HepG2 (cell line): Measurements from ENCODE around the gene ADGRF5. TPM values are rescaled to one million over a fixed set of nuclear protein-coding genes. Genes with fewer than 3 reads are reported as not detected.

ENCODE experiments used
- JDP2 ChIP-seq: sonication (generic); formaldehyde crosslinking; IDR thresholded peaks from 2 replicates; pipeline ENCODE4 v1.8.1; 2022; ENCODE audit warnings: missing genetic modification reagents, borderline replicate concordance
- JUNB ChIP-seq: sonication (generic); formaldehyde crosslinking; IDR thresholded peaks from 2 replicates; pipeline ENCODE4 v1.8.0; 2022; ENCODE audit warnings: missing genetic modification reagents, mild to moderate bottlenecking, borderline replicate concordance
- MAZ ChIP-seq, 2 experiments: sonication (generic) in 1 of 2; formaldehyde crosslinking in 1 of 2; IDR thresholded peaks; 2 replicates each; pipeline versions ENCODE4 v1.5.0 to v1.6.1; 2012 to 2020; ENCODE audit warnings: low read depth in 2 of 2, mild to moderate bottlenecking in 2 of 2, borderline replicate concordance in 1 of 2, improper control_type of control experiment in 1 of 2, low read length in 1 of 2, missing genetic modification reagents in 1 of 2, moderate library complexity in 1 of 2
- MBD4 ChIP-seq: IDR thresholded peaks from 2 replicates; pipeline ENCODE4 v1.6.1; 2012; ENCODE audit warnings: low read length, inconsistent platforms, borderline replicate concordance
- MED8 ChIP-seq: sonication (generic); formaldehyde crosslinking; IDR thresholded peaks from 2 replicates; pipeline ENCODE4 v1.8.1; 2023; ENCODE audit warnings: mild to moderate bottlenecking, missing genetic modification reagents; ENCODE audit not compliant: insufficient replicate concordance
- PAF1 ChIP-seq: IDR thresholded peaks from 2 replicates; pipeline ENCODE4 v1.6.1; 2016; ENCODE audit warnings: missing genetic modification reagents, missing compliant biosample characterization
- REST ChIP-seq, 2 experiments: IDR thresholded peaks; 2 replicates each; pipeline ENCODE4 v1.6.1; 2011 to 2012; ENCODE audit warnings: low read length in 2 of 2, borderline replicate concordance in 1 of 2, low read depth in 1 of 2, mild to moderate bottlenecking in 1 of 2, moderate library complexity in 1 of 2
- SALL2 ChIP-seq: sonication (generic); formaldehyde crosslinking; IDR thresholded peaks from 2 replicates; pipeline ENCODE4 v1.8.1; 2023; ENCODE audit warnings: mild to moderate bottlenecking, missing genetic modification reagents, inconsistent platforms
- TAF15 ChIP-seq: fragments of 200-400 bp; formaldehyde crosslinking; IDR thresholded peaks from one replicate; pipeline ENCODE4 v1.6.1; 2018; ENCODE audit warnings: mild to moderate bottlenecking, low read depth, low read length; ENCODE audit not compliant: poor library complexity, severe bottlenecking
- TFE3 ChIP-seq: IDR thresholded peaks from 2 replicates; pipeline ENCODE4 v1.6.1; 2016
- ZNF142 ChIP-seq: sonication (generic); formaldehyde crosslinking; IDR thresholded peaks from 2 replicates; pipeline ENCODE4 v1.4.0; 2020; ENCODE audit warnings: missing genetic modification reagents
- ZNF160 ChIP-seq: sonication (generic); formaldehyde crosslinking; IDR thresholded peaks from 2 replicates; pipeline ENCODE4 v1.8.0; 2022; ENCODE audit warnings: mild to moderate bottlenecking, inconsistent platforms, missing genetic modification reagents
- ZNF274 ChIP-seq: sonication (generic); formaldehyde crosslinking; IDR thresholded peaks from 2 replicates; pipeline ENCODE4 v1.5.1; 2020; ENCODE audit warnings: mild to moderate bottlenecking, missing genetic modification reagents
- ZNF549 ChIP-seq: sonication (generic); formaldehyde crosslinking; IDR thresholded peaks from 2 replicates; pipeline ENCODE4 v1.5.0; 2020; ENCODE audit warnings: missing genetic modification reagents
- ZNF597 ChIP-seq: sonication (generic); formaldehyde crosslinking; IDR thresholded peaks from 2 replicates; pipeline ENCODE4 v1.5.0; 2020; ENCODE audit warnings: missing genetic modification reagents
- ZNF709 ChIP-seq: sonication (generic); formaldehyde crosslinking; IDR thresholded peaks from 2 replicates; pipeline ENCODE4 v1.5.0; 2020; ENCODE audit warnings: mild to moderate bottlenecking, missing genetic modification reagents
- polyA plus RNA-seq, 8 experiments: library from polyadenylated mRNA; depleted of rRNA in 3 of 8; stranded (reverse) in 7 of 8; unstranded in 1 of 8; fragments of >200 nt; fragmentation: Illumina TruSeq in 4 of 8; extraction: Trizol in 4 of 8; gene quantifications; 2 replicates each; pipeline versions ENCODE4 v1.2.1 to v1.2.3, GENCODE V29; 2011 to 2016; ENCODE audit warnings: low read depth in 4 of 8, missing spikeins in 1 of 8, mixed read lengths in 1 of 8; ENCODE audit not compliant: insufficient read depth in 1 of 8
- total RNA-seq, 5 experiments: library from RNA; depleted of rRNA; stranded (reverse); fragments of >200 nt; fragmentation: Illumina TruSeq; extraction: Trizol; gene quantifications; 2 replicates each; pipeline ENCODE4 v1.2.3, GENCODE V29; 2016; ENCODE audit warnings: low read depth in 1 of 5

The ADGRF5 gene
- total and polyA plus RNA-seq, 2 of the 13 experiments (the other 11 are each of a cell fraction or from before 2014, with no cell fraction given), result not detected

GRCh38 chr6:46848684-46849360, 72.9 kb downstream of the ADGRF5 start (continued):
- no peak; the same call in 1 of the 2 replicates for TF ChIP-seq MAZ (IDR thresholded peaks at IDR 0.05; ENCODE audit: borderline replicate concordance, low read depth, low read length)
- TF ChIP-seq MAZ (CRISPR knock-in tag; IDR thresholded peaks at IDR 0.05; ENCODE audit: low read depth), result peak; percentile 63
- no peak for TF ChIP-seq ZNF142 (CRISPR knock-in tag)
- no peak for TF ChIP-seq MBD4
- no peak for TF ChIP-seq JDP2 (CRISPR knock-in tag)
- TF ChIP-seq JUNB (CRISPR knock-in tag), result no peak
- no peak; the same call in 1 of the 2 replicates for TF ChIP-seq ZNF160 (CRISPR knock-in tag)
- no peak for TF ChIP-seq ZNF549
- peak; percentile 87 for TF ChIP-seq TAF15
- no peak for TF ChIP-seq SALL2 (CRISPR knock-in tag)
- no peak for TF ChIP-seq ZNF597 (CRISPR knock-in tag)
- TF ChIP-seq ZNF274 (CRISPR knock-in tag), result peak; percentile 79; the same call in 1 of the 2 replicates
- TF ChIP-seq REST (IDR thresholded peaks at IDR 0.05; ENCODE audit: borderline replicate concordance in 1 of 2, low read depth in 1 of 2, low read length in 2 of 2), result no peak
- TF ChIP-seq PAF1 (CRISPR knock-in tag), result no peak
- 0 out of 2 replicates have a peak, but pooled peaks have one; percentile 50 for TF ChIP-seq ZNF709 (CRISPR knock-in tag)
- TF ChIP-seq MED8 (CRISPR knock-in tag), result no peak
- TF ChIP-seq TFE3 (CRISPR knock-in tag), result no peak
